GM19239 (cell line): ENCODE results near the gene CNIH2.

Experiments
- DNase-seq: peaks from one replicate; pipeline ENCODE4 v3.0.0; 2011; ENCODE audit warnings: low spot score; ENCODE audit not compliant: insufficient read length
- FAIRE-seq: peaks from 2 replicates; lab custom pipeline; 2011; peaks lifted over from hg19 to GRCh38; lab: Jason Lieb, UNC

CNIH2 gene

DNA sequence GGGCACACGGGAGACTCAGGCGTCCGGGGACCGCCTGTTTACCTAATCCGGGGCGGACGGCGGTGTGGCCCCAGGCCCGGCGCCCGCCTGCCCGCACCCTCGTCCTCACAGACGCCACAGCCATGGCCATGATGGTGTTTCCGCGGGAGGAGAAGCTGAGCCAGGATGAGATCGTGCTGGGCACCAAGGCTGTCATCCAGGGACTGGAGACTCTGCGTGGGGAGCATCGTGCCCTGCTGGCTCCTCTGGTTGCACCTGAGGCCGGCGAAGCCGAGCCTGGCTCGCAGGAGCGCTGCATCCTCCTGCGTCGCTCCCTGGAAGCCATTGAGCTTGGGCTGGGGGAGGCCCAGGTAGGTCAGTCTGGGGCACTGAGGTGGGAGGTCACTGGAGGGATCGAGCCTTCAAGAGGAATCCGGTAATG, 19.5 kb upstream of the CNIH2 start:
- FAIRE-seq (no peak), DNase-seq (no peak)

DNA sequence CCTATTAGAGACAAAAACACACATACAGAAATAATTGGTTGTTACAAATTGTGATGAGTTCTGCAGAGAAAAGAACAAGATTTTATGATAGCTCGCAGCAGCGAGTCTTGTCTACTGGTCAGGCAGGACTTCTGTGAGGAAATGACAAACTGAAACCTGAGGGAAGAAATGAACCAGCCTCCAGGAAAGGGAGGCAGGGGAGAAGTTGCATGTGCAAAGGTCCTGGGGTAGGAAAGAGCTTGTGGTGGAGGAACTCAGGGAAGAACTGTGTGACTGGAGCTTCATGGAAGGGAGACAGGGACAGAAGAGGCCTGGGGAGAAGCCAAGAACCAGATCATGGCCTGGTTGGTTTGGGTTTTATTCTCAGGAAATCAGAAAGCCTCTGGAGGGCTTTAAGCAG, 18.8 kb upstream of the CNIH2 start:
- FAIRE-seq (no peak), DNase-seq (no peak)

DNA sequence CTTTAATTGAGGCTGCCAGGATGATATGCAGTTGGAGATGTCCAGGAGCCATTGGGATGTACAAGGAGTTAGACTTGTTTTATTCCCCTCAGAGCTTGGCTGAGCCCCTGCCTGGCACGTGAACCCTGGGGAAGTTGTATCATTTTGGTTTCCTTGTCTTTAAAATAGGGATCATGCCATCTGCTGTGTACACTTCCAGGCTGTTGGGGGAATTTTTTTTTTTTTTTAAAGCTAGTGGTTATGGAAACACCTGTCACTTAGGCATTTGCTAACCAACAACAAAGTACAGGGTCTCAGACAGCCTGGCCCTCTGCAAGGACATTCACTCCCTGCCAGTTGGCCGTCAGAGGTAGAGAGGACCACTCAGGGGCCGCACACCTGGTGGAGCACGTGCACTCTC, 18.0 kb upstream of the CNIH2 start:
- DNase-seq, result no peak
- FAIRE-seq, result no peak

DNA sequence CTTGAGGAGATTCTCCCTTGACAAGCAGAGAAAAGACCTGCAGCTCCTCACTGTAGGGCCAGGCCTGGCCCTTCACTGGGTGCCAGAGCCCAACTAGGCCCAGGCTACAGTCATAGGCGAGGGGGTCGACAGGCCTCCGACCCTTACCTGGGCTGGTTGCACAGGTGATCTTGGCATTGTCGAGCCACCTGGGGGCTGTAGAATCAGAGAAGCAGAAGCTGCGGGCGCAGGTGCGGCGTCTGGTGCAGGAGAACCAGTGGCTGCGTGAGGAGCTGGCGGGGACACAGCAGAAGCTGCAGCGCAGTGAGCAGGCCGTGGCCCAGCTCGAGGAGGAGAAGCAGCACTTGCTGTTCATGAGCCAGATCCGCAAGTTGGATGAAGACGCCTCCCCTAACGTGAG, 16.4 kb upstream of the CNIH2 start:
- DNase-seq, result no peak
- no peak for FAIRE-seq

DNA sequence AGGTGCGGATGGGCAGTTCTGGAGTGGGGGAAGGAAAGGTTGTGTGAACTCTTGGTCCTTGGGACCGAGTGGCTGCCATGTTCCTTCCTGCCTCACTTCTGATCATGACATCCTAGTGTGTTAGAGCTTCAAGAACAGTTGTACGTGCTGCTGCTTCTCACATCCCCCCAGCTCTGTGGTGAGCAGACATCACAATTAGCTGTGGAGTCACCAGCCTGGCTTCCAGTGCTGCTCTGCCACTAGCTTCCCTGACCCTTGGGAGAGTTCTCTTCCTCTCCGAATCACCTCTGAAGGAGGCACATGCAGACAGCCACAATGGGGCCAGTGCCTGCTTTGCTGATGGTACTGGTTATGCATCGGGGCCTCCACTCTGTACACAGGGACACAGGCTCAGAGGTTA, 15.8 kb upstream of the CNIH2 start:
- no peak for FAIRE-seq
- DNase-seq, result no peak

DNA sequence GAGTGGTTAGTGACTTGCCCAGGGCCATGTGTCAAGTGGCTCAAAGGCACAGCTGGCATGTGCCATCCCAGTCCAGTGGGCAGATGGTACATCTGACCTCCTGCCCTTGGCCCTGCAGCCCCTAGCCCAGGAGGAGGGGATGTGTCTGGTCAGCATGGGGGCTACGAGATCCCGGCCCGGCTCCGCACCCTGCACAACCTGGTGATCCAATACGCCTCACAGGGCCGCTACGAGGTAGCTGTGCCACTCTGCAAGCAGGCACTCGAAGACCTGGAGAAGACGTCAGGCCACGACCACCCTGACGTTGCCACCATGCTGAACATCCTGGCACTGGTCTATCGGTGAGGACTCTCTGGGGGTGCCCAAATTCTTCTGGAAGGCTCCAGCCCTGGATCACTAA, 15.3 kb upstream of the CNIH2 start:
- no peak for DNase-seq
- FAIRE-seq, result no peak

DNA sequence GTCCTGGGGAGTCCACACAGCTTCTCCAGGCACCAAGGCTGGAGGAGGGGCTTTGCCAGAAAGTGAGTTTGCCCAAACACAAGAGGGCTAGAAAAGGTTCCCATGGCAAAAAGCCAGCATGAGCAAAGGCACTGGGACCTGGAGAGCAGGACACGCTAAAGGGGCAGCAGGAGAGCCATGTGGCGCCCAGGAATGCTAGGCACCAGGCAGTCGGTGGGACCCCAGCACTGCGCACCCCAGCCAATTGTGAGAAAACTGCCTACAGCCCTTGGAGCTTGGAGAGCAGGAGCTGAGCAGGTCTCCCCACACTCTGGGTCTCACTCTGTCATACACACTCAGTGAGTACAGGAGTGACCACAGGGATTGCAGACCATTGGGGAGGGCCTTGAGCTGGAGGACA, 14.7 kb upstream of the CNIH2 start:
- DNase-seq, result no peak
- FAIRE-seq, result no peak

DNA sequence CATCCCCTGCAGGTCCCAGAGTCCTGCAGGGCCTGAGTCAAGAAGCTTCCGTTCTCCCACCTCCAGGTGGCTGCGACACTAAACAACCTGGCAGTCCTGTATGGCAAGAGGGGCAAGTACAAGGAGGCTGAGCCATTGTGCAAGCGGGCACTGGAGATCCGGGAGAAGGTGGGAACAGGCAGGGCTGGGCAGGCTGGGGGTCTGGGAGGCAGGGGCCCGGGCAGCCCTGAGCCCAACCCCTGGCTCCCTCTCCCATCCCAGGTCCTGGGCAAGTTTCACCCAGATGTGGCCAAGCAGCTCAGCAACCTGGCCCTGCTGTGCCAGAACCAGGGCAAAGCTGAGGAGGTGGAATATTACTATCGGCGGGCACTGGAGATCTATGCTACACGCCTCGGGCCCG, 14.2 kb upstream of the CNIH2 start:
- FAIRE-seq (no peak), DNase-seq (no peak)

DNA sequence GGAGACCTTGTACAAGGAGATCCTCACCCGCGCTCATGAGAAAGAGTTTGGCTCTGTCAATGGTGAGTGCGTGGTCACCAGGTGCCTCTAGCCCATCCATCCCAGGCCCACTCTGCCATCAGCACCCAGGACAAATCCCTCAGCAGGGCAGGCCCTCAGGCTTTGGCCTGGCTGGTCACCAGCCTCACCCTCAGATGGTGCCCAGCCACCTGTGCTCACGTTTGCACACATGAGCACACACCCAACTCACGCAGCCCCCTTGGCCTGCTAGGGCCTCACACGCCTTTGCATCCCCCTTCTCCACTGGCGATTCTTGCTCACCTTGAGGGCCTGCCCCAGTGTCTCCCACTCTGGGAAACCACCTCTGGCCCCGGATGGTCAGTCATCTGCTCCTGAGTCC, 13.6 kb upstream of the CNIH2 start:
- DNase-seq, result no peak
- FAIRE-seq, result no peak

DNA sequence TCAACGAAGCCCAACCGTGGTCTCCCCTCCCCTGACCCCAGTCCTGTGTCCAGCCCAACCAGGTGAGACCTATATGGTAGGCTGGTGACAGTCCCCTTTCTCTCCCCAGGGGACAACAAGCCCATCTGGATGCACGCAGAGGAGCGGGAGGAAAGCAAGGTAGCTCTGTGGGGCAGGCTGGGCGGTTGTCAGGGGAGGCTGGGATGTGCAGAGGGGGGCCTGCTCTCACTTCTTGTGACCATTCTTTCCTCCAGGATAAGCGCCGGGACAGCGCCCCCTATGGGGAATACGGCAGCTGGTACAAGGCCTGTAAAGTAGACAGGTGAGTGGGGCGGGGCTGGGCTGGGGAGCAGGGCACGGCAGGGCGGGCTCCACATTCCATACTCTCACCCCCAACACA, 13.1 kb upstream of the CNIH2 start:
- no peak for DNase-seq
- FAIRE-seq, result no peak

DNA sequence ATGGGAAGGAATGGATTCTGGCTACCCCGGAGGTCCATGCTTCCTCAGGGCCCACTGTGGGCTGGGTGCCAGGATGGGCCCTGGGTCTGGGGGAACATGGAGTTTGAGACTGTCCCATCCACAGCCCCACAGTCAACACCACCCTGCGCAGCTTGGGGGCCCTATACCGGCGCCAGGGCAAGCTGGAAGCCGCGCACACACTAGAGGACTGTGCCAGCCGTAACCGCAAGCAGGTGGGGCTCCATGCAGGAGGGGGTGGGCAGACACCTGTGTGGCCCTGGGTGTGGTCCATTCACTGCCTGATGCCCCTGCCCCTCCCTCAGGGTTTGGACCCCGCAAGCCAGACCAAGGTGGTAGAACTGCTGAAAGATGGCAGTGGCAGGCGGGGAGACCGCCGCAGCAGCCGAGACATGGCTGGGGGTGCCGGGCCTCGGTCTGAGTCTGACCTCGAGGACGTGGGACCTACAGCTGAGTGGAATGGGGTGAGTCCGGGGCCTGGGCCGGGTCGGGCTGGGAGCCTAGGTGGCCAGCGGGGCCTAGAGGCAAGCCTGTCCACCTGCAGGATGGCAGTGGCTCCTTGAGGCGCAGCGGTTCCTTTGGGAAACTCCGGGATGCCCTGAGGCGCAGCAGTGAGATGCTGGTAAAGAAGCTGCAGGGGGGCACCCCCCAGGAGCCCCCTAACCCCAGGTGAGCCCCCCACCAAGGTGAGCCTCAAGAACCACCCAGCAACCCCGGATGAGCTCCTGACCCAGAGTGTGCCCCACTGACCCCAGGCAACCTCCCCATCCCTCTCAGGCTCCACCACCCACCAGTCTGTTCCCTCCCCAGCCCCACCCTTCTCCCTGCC, 12.2 kb upstream of the CNIH2 start:
- no peak for DNase-seq
- no peak for FAIRE-seq

DNA sequence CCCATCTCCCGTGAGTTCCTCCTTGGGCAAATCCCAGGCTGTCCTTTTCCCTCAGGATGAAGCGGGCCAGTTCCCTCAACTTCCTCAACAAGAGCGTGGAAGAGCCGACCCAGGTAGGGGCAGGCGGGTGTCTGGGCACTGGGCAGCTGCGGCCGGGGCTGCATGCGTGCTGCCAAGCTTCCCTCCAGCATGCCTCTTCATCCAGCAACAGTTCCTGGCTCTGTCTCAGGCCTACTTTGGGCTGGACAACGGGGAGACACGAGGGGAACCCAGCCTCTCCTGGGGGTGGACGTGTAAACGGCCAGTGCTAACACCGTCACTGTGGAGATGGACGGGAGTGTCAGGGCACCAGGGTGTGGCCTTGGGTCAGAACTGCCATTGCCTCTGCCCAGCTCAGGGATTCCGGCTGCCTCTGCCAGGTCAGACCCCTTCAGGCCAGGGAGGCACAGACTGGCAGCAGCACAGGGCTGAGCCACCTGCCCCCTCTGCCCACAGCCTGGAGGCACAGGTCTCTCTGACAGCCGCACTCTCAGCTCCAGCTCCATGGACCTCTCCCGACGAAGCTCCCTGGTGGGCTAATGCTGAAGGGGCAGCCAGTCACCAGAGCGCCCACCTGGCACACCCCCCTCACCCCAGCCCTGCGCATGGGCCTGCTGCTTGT, 11.5 kb upstream of the CNIH2 start:
- FAIRE-seq (no peak), DNase-seq (no peak)

DNA sequence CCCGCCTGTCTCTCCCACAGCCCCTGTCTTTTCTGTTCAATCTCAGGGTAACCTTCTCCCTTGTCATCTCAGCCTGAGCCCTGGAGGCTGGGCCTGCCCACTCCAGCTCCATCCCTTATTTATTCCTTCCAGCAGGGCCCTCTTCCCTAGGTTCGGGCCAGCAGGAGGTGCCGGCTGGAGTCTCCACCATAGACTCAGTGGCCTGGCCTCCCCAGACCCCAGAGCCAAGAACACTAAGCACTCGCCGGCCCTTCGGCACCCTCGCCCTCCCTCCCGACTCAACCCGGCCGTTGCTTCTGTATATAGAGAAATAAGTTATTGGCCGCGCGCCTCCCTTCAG, 11.0 kb upstream of the CNIH2 start:
- FAIRE-seq, result no peak
- no peak for DNase-seq

DNA sequence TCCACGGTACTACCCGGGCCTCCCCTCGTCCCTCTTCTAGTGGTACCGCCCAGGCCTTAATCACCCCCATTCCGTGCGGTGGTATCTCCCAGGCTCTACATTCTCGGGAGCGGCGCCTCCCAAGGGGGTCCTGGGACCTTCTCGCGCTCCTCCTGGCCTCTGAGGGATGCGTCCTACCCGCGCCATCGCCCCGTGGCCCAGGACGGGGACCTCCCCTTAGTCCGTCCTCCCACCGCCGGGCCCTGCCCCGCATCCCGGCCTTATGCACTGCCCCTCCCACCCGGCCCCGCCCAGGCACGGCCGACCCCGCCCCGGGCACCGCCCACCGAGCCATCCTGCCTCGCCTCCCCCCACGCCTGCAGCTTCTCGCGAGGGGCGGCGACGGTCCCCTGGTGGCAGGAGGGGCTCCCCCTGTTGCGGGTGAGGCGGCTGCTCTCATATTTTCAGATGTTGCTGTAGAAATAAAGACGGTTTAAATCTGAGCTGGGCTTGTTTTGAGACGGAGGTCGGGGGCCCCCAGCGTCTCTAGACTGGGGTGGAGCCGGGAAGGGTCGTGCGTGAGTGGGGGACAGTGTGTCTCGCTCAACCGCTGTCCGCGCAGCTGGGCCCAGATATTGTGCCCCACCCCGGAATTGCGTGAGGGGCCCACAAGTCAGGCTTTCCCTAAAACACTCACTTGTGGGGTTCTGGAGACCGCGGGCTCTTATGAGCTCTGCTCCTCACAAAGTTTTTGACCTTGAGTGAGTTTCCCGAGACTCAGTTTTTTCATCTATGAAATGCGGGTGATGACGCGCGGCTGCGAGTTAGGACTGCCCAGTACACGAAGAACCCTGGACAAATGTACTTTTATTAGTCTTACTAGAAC, 10.4 kb upstream of the CNIH2 start:
- peak; percentile 91 for FAIRE-seq
- peak; percentile 77 for DNase-seq

DNA sequence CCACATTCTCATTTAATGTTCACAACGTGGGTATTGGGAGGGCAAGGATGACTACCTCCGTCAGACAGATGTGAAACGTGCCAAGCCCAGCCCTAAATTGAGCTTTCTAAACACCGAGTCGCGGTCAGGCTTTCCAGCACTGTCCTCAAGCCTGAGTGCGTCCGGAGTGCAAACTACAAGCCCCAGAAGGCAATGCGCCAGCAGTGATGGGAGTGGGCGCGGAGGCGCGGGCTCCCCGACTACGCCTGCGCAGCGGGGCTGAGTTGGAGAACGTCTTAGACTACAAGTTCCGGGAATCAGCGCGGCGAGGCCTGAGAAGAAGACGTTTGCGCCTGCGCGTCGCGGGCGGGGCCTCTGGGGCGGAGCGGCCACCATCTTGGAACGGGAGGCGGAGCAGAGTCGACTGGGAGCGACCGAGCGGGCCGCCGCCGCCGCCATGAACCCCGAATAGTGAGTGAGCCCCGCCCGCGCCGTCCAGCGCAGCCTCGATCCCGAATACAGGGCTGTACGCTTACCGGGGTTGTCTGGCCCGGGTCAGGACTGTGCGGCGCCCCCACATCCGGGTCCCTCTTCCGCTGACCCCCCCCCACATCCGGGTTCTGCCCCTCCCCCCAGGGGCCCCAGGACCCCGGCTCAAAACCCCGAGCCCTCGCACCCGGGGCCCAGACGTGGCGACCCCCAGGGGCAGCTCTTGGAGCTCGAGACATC, 9.6 kb upstream of the CNIH2 start, which contains the start of gene RAB1B:
TSS of gene RAB1B (plus strand) at position 396 of the 708 bp plus-strand sequence. CDS start at position 437, 41 bp downstream.
- DNase-seq (peak; percentile 89), FAIRE-seq (peak; percentile 98)

DNA sequence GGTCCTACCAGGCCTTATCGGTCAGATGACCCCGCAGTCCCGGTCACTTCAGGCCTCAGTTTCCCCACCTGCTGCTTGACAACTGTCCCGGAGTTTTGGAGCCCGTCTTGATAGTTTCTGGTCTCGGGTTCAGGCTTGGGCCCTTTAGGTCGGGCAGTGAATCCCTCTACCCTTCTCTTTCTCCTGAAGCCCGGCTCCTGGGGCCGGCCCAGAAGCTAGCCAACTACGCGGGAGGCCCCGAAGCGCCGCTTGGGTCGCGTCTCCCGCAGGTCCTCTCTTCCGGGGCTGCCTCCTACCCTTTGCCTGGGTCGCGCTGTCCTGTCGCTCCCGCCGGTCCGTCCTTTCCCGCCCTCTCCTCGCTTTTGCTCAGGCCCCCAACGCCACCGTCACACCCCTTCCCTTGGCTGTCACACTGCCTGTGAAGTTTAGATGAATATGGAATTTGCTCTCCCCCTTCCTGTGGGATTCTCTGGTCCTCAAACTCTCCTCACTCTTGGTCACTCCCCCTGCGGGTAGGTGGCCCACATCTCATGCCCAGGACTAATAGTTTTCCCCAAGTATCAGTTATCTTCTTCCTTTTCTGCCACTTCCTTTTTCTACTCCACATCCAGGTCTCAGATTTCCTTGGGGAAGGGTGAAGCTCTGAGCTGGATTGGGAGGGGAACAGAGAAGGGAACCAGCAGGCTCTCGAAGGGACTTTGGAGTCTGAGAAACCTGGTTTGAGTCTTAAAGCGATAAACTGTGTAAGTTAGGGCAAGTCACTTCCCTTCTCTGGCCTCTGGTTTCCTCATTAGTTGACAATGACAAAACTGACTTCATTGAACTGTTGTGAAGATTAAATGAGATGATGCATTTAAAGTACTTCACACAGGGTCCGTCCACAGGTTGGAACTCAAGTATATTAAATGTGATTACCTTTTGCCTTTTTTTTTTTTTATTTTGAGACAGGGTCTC, 8.7 kb upstream of the CNIH2 start:
- DNase-seq (no peak), FAIRE-seq (peak; percentile 83)

DNA sequence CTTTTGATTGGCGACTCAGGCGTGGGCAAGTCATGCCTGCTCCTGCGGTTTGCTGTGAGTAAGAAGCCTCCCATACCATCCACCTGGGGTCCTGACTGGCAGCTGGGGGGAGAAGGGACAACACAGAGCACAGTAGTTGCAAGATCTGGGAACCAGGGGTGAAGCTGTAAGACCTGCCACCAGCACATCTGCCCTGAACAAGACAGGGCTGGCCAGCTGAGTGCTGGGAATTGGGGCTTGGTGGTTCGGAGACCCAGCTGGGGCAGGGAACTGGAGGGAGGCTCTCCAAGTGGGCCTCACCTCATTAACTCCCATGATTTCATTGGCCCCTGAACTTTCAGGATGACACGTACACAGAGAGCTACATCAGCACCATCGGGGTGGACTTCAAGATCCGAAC, 6.2 kb upstream of the CNIH2 start:
- DNase-seq, result no peak
- no peak for FAIRE-seq

DNA sequence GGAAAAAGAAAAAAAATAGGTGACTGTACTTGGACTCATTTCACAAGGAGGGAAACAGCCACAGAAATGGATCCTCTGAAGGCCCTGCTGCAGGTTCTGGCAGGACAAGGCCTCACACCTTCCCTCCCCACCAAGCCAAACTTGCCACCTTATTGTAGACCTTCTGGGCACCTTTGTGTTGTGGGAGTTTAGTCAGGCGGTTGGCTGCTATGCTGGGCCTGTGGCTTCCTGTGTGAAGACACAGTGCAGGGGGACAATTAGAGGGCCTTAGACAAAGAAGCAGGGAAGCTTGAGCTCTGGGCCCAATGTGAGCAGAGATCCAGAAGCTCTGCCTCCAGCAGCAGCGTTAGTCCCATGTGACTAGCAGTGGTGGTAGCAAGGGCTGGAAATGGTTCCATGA, 5.4 kb upstream of the CNIH2 start:
- no peak for DNase-seq
- no peak for FAIRE-seq

DNA sequence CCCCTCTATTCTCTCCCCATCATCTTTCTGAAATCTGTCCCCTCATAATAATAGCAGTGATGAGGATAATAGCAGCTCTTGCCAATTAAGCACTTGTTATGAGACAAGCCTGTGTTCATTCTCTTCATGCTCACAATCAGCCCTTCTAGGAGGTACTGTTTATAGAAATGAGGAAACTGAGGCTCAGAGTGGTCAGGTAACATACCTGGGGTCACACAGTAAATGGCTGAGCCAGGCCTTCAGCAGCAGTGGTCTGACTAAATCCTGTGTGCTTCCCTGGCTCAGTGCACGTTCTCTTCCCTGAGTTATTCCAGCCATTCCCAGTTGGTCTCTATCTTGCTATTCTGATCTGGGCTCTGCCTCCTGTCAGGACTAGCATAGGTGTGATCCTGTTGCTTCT, 3.8 kb upstream of the CNIH2 start:
- FAIRE-seq, result no peak

More for the DNA sequence above, 3.8 kb upstream of the CNIH2 start:
- DNase-seq, result no peak
